Thyroid gland (tissue), 4 donors: ENCODE results near the gene MOSPD2. TPM values are rescaled to one million over a fixed set of nuclear protein-coding genes. Genes with fewer than 3 reads are reported as not detected.

ENCODE experiments used
- DNase-seq, 2 donors: peaks; one replicate each; pipeline ENCODE4 v3.0.0-alpha.2; 2019
- H3K27ac ChIP-seq, 3 donors: fragments of 200-600 bp; sonication (generic); 1 replicate in 2 of 3; 2 replicates in 1 of 3; pipeline ENCODE4 v1.5.1; 2016 to 2019; ENCODE audit warnings: mild to moderate bottlenecking in 1 of 3, moderate library complexity in 1 of 3
- H3K27me3 ChIP-seq: fragments of 200-600 bp; sonication (generic); one replicate; pipeline ENCODE4 v1.5.1; 2019
- H3K36me3 ChIP-seq, 2 donors: fragments of 200-600 bp; sonication (generic); one replicate each; pipeline ENCODE4 v1.5.1; 2016 to 2019
- H3K4me1 ChIP-seq, 2 donors: fragments of 200-600 bp; sonication (generic); one replicate each; pipeline ENCODE4 v1.5.1; 2017 to 2019
- H3K4me3 ChIP-seq, 3 donors: fragments of 200-600 bp; sonication (generic); replicated peaks in 1 of 3; 1 replicate in 2 of 3; 2 replicates in 1 of 3; pipeline ENCODE4 v1.5.1; 2016; ENCODE audit warnings: mild to moderate bottlenecking in 1 of 3
- H3K9me3 ChIP-seq: fragments of 200-600 bp; sonication (generic); one replicate; pipeline ENCODE4 v1.5.1; 2017
- POLR2A ChIP-seq, 2 donors: fragments of 450-650 bp; IDR thresholded peaks; one replicate each; pipeline ENCODE4 v1.6.1; 2017; ENCODE audit warnings: antibody characterized with exemption in 2 of 2, mild to moderate bottlenecking in 2 of 2, moderate library complexity in 1 of 2
- WGBS, 2 donors: methylation state at CpG; one replicate each; pipeline ENCODE4 v1.1.5; 2017; 5-methylcytosine and 5-hydroxymethylcytosine counted together
- intact Hi-C: fragments of 100-400 bp; cut with DNase I; formaldehyde crosslinking; loops from one replicate; pipeline ENCODE4 v1.15.1; 2023
- total RNA-seq, 4 donors: library from RNA; depleted of rRNA; stranded (reverse); fragments of >200 nt; gene quantifications; one replicate each; pipeline ENCODE4 v1.2.3, GENCODE V29; 2016
- TF ChIP-seq, protein P1 (sequence below), 6 experiments: fragments of 200-600 bp in 3 of 6; fragments of 450-650 bp in 3 of 6; sonication (generic) in 3 of 6; IDR thresholded peaks; one replicate each; pipeline ENCODE4 v1.5.1; 2016 to 2019; ENCODE audit warnings: antibody characterized with exemption in 6 of 6, mild to moderate bottlenecking in 2 of 6, inconsistent platforms in 1 of 6, moderate library complexity in 1 of 6

MOSPD2 gene
- total RNA-seq, 4 donors from 2014 or later, result 33.3 to 39.0 (median 37.3) TPM

DNA sequence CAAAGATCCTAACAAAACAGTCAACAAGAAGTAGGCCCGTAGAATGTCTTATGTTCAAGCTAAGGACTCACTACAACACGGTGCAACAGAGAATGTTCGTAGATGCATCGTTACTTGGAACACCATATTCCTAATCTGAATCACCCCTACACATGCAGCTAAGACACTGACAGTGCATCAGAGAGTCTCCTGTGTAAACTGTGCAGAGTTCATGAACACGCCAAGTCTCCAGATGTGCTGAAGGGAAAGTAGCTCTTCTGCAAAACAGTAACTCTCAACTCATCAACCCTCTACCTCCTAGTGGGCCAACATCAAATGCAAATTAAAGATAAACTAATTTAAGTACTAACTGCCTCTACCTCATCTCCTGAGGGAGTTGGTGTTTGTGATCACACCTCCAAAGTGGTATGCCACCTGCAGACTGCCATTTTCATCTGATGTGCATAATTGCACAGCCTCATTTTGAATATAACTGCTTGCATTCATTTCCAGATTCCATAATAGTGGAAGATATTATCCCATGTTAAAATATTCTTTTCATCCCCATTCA lies 73.5 kb downstream of the MOSPD2 start:
- H3K9me3 ChIP-seq, result no peaks in the 10 kb centered on the region
- no peak for TF ChIP-seq POLR2A (IDR thresholded peaks at IDR 0.05)
- TF ChIP-seq, protein P1, sequence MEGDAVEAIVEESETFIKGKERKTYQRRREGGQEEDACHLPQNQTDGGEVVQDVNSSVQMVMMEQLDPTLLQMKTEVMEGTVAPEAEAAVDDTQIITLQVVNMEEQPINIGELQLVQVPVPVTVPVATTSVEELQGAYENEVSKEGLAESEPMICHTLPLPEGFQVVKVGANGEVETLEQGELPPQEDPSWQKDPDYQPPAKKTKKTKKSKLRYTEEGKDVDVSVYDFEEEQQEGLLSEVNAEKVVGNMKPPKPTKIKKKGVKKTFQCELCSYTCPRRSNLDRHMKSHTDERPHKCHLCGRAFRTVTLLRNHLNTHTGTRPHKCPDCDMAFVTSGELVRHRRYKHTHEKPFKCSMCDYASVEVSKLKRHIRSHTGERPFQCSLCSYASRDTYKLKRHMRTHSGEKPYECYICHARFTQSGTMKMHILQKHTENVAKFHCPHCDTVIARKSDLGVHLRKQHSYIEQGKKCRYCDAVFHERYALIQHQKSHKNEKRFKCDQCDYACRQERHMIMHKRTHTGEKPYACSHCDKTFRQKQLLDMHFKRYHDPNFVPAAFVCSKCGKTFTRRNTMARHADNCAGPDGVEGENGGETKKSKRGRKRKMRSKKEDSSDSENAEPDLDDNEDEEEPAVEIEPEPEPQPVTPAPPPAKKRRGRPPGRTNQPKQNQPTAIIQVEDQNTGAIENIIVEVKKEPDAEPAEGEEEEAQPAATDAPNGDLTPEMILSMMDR (IDR thresholded peaks at IDR 0.05), result no peak
- H3K4me3 ChIP-seq, result no peak overlapping the region
- DNase-seq, result no peak
- 84 to 91% methylated on average over 2 to 5 of the region's 5 CpGs for WGBS, 2 donors
- H3K4me1 ChIP-seq, result no peaks in the 10 kb centered on the region
- H3K27me3 ChIP-seq, result no peaks in the 10 kb centered on the region
- intact Hi-C loops, result no loop called here
- H3K36me3 ChIP-seq, result no peaks in the 10 kb centered on the region
- no peak overlapping the region for H3K27ac ChIP-seq

DNA sequence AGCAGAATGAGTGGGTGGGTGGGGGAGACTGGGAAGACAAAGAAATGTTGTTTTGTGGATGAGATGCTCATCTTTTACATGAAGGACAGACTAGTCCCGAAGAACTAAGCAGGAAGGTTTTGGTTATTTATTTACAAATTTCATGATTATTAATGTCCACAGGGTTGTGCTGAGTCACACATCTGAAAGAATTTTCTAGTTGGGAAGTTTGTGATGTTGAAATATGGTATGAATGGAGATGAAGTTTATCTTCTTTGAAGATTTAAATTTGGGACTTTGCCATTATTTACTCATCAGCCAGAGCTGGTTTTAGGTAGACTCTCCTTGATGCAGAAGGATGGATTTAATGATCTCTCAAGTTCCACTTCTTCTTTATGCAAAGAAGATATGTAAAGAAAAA lies 75.5 kb downstream of the MOSPD2 start:
- intact Hi-C loops, result no loop called here
- Histone ChIP-seq H3K4me3 (no peak overlapping the region), H3K4me1 (no peaks in the 10 kb centered on the region), H3K27me3 (no peaks in the 10 kb centered on the region), H3K36me3 (no peaks in the 10 kb centered on the region), H3K27ac (no peak overlapping the region), H3K9me3 (no peaks in the 10 kb centered on the region)
- TF ChIP-seq, protein P1 (IDR thresholded peaks at IDR 0.05), result no peak
- DNase-seq, result no peak
- 75 to 81% methylated on average over 1 of the region's 1 CpG for WGBS, 2 donors

DNA sequence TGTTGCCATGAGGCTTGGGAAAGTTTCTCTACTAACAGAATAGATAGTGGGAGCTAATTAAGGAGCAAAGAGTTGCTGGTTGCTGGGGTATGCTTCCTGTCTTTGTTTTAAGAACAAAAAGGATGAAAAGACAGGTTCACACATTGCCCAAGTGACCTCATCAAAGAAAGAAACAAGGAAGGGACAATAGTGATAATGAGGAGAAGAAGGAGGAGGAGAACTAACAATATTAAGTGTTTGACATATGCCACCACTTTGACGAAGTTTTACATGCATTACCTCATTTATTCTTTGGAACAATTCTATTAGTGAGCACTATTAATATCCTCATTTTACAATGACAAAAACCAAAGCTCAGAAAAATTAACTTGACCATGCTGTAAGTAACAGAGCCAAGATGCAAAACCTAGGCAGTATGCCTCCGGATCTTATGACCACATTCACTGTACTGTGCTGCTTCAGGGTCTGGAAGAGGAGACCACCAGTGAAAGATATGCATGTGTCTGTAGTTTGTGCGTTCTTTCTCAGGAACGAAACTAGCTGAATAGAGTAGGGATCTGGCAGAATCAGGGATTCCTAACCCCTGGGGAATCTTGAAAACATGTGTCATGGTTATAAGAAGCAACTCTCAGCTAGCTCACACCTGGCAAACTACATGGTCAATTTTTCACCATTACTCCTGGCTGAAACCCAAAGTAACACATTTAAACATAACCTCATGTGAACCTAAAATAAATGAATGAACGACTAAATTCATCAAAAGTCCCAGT lies 83.8 kb downstream of the MOSPD2 start:
- intact Hi-C loops, result no loop called here
- DNase-seq, result no peak
- WGBS, 2 donors, result 74 to 76% methylated on average over 5 of the region's 5 CpGs

DNA sequence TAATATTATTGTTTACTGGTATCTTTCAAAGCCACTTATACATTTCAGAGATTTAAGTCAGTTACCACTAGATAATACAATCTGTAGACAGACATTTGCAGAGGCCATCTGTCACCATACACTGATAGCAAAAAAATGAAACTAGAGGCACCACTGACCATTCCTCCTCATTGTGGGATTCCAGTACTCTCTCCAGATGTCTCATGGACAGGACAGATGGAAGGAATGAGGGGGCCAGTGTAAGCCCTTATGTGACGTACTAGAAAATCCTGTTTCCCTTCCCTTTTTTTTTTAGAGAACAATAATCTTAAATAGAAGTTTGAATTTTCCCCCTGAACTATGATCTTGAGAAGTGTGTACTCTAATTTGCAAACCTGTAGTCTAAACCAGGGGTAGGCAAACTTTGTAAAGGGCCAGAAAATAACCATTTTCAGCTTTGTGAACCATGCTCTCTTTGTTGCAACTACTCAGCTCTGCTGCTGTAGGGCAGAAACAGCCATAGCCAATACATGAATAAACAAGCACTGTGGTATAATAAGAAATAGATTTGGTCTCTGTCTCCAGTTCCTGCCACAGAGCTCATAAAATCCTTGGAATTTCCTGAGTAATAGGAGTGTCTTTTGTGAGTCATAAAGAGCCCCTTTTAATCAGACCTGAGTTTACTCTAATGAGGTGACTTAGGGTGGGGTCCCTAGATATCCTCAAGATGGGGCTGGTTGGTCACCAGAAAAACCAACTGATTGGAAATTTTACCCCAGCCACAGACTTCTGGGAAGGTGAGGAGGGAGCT lies 90.4 kb downstream of the MOSPD2 start:
- Histone ChIP-seq H3K4me3 (no peak overlapping the region), H3K27me3 (no peaks in the 10 kb centered on the region), H3K4me1 (no peaks in the 10 kb centered on the region), H3K9me3 (no peaks in the 10 kb centered on the region), H3K36me3 (no peaks in the 10 kb centered on the region), H3K27ac (no peak overlapping the region)
- TF ChIP-seq, protein P1 (IDR thresholded peaks at IDR 0.05), result no peak
- no peak for TF ChIP-seq POLR2A (IDR thresholded peaks at IDR 0.05)
- DNase-seq, result no peak
- intact Hi-C loops, result no loop called here
- 82 to 88% methylated on average over 1 of the region's 1 CpG for WGBS, 2 donors

More for the DNA sequence above, 83.8 kb downstream of the MOSPD2 start:
- TF ChIP-seq, protein P1 (IDR thresholded peaks at IDR 0.05), result no peak
- no peak for TF ChIP-seq POLR2A (IDR thresholded peaks at IDR 0.05)
- no peaks in the 10 kb centered on the region for H3K36me3 ChIP-seq
- H3K27me3 ChIP-seq, result no peaks in the 10 kb centered on the region
- H3K9me3 ChIP-seq, result no peaks in the 10 kb centered on the region
- H3K27ac ChIP-seq, result no peak overlapping the region
- H3K4me3 ChIP-seq, result no peak overlapping the region
- H3K4me1 ChIP-seq, result no peaks in the 10 kb centered on the region

DNA sequence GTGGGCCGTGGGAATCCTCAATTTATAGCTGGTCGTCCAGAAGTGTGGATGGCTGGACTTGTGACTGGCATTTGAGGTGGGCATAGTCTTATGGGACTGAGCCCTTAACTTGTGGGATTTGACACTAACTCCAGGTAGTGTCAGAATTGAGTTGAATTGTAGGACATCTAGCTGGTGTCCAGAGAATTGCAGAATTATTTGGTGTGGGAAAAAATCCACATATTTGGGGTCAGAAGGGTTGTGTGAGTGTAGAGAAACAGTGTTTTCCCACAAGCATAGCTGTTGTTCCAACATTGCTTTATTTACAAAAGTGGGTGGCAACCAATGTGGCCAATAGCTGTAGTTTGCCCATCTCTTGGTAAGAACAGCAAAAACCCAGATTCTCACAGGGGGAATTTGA lies 91.3 kb downstream of the MOSPD2 start:
- H3K27me3 ChIP-seq, result no peaks in the 10 kb centered on the region
- no peak overlapping the region for H3K27ac ChIP-seq
- no peaks in the 10 kb centered on the region for H3K9me3 ChIP-seq
- 83 to 91% methylated on average over 2 of the region's 2 CpGs for WGBS, 2 donors
- DNase-seq, result no peak
- TF ChIP-seq, protein P1 (IDR thresholded peaks at IDR 0.05), result no peak
- no peak for TF ChIP-seq POLR2A (IDR thresholded peaks at IDR 0.05)
- no peak overlapping the region for H3K4me3 ChIP-seq
- no peaks in the 10 kb centered on the region for H3K4me1 ChIP-seq
- intact Hi-C loops, result no loop called here
- no peaks in the 10 kb centered on the region for H3K36me3 ChIP-seq
